ENCODE measurements around the gene CASKIN2.
"Not testable (repeated sequence)": the region's sequence is repeated elsewhere in the genome, so short reads cannot be mapped to it uniquely, and the experiment has no call there.

The CASKIN2 gene

DNA sequence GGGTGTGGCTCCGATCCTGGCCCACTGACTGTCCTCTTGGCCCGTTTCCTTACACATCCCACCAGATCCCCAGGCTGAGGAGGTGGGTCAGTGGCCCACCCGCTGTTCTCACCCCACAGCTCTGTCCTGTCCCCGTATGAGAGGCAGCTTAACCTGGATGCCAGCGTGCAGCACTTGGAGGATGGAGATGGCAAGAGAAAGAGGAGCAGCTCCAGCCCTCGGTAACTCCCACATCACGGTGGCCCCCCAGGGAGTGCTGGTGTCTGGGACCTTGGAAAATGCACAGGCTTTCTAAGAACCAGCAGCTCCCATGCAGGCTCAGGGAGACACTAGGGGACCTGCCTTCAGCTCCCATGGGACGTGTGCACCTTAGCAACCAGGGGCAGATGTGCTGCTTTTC, 6.0 kb upstream of the CASKIN2 start:
- in situ Hi-C loops (cut with MboI; ENCODE audit: low sequenced_read_pairs), result no loop called here

- in situ Hi-C loops (cut with MboI; ENCODE audit: low sequenced_read_pairs), result not testable (repeated sequence)
Measured at GRCh38 chr17:75520413-75520812, 5.1 kb upstream of the CASKIN2 start.

DNA sequence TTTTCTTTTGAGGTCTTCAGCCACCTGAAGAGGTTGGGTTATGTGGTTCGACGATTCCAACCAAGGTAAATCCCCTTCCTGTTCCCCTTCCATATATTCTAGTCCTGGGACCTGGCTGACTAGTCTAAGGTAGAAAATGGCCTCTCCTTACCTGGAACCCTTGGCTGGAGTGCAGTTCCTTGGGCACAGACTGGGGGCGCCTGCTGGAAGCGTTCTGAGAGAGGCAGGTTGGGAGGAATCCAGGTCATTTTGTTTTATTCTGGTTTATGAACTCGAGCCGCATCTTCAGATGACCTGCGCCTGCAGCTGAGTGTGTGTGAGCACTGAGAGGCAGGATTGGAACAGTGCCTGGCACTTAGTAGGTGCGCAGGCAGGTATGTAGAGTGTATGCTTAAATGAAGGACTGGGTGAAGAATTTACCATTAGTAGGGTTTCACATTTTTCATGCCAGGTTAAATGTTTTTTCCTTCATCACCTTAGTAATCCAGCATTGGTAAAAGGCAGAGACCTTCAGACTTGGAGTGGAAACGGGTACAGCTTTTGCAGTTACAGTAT, 3.7 kb upstream of the CASKIN2 start:
- in situ Hi-C loops (cut with MboI; ENCODE audit: low sequenced_read_pairs), result no loop called here

DNA sequence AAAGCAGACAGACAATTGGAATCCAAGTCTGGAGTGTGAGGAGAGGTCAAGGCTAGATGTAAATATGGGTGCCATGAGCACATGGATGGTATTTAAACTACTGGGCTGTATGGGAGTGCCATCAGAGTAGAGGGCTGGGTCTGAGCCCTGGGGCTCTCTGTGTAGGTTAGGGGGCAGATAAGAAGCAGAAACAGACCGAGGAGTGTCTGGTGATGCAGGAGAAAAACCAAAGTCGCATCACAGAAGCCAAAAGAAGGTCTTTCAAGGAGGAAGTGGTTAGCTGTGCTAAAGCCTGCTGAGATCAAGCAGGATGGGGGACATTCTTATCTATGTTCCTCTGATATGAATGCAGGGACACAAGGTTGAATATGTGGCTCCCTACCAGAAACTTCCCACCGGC, 2.9 kb upstream of the CASKIN2 start:
- in situ Hi-C loops (cut with MboI; ENCODE audit: low sequenced_read_pairs), result no loop called here

DNA sequence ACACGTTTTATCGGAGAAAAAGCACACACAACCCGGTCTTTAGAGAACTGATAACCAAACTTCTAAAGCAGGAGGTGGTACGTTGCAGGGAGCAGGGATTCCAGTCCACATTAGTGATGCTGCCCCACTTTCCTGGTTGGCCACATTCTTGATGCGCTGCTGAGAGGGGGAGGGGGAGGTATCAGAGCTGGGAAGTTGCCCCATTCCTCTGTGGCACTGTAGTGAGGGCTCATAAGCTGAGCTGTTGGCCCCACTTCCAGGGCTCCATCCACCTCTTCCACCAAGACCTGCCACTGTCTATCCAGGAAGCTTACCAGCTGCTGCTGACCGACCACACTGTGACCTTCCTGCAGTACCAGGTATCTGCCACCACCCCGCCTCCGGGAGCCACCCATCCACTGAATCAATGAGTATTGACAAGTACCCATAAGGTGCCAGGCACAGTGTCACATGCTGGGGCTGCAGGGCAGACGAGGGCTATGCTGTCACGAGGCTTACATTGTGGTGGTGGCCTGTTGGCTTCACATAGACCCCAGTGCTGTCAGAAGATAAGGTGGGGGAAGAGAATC, 2.0 kb upstream of the CASKIN2 start:
- in situ Hi-C loops (cut with MboI; ENCODE audit: low sequenced_read_pairs), result no loop called here

DNA sequence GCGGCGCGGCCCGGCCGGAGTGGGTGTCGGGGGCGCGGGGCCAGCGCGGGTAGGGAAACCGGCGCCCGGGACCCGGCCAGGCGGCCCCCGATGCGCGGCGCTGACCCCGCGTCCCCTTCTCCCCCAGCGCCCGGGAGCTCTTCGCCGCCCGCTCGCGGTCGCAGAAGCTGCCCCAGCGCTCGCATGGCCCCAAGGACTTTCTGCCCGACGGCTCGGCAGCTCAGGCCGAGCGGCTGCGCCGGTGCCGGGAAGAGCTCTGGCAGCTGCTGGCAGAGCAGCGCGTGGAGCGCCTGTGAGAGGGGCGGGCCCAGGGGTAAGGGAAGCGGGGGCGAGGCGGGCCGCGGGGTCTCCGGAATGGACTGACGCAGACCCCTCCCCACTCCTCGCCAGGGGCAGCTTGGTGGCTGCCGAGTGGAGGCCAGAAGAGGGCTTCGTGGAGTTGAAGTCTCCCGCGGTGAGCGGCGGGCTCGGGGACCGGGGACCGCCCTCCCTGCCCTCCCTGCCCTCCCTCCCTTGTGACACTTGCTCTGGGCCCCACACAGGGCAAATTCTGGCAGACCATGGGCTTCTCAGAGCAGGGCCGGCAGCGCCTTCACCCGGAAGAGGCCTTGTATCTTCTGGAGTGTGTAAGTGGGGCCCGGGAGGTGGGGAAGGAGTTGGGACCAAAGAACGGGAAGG, 1.4 kb upstream of the CASKIN2 start:
- in situ Hi-C loops (cut with MboI; ENCODE audit: low sequenced_read_pairs), result no loop called here

GRCh38 chr17:75516255-75516618, 900 bp upstream of the CASKIN2 start, which contains the start of gene TSEN54:
TSS of gene TSEN54 (plus strand) at chr17:75516528. CDS start at chr17:75516561, 33 bp downstream.
- in situ Hi-C loops (cut with MboI; ENCODE audit: low sequenced_read_pairs), result no loop called here

DNA sequence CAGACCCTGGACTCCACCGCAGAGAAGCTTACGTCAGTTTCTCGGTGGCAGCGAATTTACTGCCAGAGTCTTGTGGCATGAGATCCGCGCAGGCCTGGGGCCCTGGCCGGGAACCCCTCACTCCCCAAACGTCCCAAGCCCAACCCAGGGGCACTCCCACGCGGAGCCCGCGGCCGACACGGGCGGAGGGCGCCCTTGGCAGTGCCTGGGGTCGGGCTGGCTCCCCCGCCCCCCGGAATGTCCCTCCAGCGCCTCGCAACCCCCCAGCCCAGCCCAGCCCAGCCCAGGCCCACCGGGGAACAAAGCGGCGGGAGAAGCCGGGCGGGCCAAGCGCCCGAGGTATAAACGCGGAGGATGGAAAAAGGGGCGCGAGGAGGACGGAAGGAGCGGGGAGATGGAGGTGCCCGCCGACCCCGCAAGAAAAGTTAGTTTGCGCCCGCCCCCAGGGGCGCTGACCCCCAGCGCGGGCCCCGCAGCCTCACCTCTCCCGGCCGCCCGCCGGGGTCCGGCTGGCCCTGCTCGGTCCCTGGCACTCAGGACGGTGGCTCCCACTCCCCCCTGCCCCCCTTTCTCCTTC, 330 bp downstream of the CASKIN2 start:
- in situ Hi-C loops (cut with MboI; ENCODE audit: low sequenced_read_pairs), result no loop called here

- in situ Hi-C loops (cut with MboI; ENCODE audit: low sequenced_read_pairs), result no loop called here
Measured at GRCh38 chr17:75514299-75514918, 928 bp downstream of the CASKIN2 start.

- in situ Hi-C loops (cut with MboI; ENCODE audit: low sequenced_read_pairs), result no loop called here
Measured at GRCh38 chr17:75513641-75514000, 1.7 kb downstream of the CASKIN2 start.

GRCh38 chr17:75512926-75513640, 2.3 kb downstream of the CASKIN2 start:
- in situ Hi-C loops (cut with MboI; ENCODE audit: low sequenced_read_pairs), result no loop called here

DNA sequence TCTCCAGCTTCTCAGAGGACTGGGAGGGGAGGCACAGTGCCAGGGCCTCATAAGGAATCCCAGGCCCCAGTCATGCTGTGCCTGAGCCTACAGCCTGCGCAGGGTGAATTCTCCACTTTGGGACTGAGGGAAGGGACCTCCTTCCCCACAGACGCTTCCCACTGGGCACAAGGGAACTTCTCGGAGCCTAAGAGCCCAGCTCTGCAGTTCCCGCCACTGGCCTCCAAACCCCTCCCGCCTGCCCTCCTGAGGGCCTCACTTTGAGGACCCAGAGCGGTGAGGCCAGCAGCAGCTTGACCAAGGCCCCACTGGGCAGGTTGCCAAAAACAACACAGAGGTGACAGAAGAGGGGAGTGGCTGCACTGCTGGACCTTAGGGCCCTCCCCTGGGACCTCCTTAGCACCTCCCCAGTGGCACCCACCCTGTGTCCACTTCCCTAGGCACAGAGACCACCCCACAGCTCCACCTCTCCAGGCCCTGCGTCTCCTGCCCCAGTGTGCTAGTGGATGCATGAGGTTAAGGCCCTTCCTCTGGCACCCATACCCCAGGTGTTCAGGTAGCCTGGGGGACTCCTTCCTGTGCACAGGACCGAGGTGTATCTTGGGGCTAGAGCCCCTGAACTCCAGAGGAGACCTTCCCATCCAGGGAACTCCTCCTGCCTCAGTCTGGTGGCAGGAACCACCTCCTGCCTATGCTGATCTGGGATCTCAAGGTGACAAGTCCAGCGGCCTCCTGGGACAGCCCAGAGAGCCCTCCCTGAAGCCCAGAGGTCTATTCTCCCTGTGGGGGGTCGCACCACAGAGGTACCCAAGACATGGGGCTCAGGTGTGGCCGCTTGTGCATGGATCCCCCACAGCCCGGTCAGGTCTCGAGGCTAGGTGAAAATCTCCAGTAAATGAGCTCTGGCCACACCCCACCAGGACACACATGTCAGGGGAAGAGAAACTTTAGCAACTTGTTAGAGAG, 3.4 kb downstream of the CASKIN2 start:
- in situ Hi-C loops (cut with MboI; ENCODE audit: low sequenced_read_pairs), result no loop called here

DNA sequence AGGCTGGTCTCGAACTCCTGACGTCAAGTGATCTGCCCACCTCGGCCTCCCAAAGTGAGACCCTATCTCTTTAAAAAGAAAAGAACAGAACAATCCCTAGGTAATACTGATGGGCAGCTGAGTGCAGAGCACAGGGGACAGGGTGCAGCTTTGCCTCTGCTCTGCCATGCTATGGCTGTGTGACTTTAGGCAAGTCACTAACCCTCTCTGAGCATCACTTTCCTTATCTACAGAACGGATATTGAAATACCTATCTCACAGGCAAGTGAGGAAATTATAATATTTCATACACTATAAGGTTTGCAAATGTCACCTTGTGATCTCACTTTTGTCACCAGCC, 4.1 kb downstream of the CASKIN2 start:
- in situ Hi-C loops (cut with MboI; ENCODE audit: low sequenced_read_pairs), result no loop called here

GRCh38 chr17:75509528-75510258, 5.6 kb downstream of the CASKIN2 start:
- in situ Hi-C loops (cut with MboI; ENCODE audit: low sequenced_read_pairs), result no loop called here

- in situ Hi-C loops (cut with MboI; ENCODE audit: low sequenced_read_pairs), result no loop called here
Measured at GRCh38 chr17:75508931-75509361, 6.4 kb downstream of the CASKIN2 start.

DNA sequence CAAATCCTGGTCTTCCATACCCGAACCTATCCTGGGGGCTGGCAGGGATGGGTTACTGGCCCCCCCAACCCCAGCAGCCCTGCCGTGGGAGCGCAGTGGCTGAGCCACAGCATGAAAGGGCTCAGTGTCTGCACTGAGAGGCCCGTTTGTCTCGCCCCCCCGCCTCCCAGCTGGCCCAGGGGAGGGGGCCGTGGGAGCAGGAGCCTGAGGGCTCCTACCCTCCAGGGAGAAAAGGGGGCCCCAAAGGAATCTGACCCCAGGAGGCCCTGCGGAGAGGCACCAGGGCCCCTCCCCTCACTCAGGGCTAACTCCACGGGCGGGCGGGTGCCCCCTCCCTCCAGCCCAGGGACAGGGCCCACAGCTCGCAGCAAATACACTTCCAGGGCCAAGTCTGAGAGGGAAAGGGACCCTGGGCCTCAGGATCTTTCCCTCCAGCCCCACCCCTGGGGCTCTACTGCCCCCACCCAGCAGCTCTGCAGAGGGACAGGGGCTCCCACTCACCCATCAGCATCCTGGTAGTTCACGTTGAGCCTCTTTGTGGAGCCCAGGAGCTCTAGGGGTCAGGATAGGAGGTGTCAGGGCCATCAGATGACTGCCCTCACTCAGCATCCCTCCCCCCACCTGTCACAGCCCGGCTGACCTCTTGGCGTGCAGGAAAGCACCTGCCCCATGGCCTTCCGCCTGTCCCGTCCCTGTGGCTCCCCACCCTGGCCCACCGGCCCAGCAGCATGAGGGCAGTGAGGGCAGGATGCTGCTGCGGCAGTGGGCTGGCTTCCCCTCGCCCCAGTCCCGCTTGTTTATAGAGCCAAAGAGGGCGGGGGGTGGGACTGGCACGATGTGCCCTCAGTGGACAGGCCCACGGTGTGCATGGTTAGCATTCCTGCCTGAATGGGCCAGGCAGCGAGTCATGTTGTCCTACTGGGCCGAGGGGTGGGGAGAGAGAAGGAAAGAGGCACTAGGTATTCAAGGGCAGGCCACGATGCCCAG, 7.3 kb downstream of the CASKIN2 start:
- in situ Hi-C loops (cut with MboI; ENCODE audit: low sequenced_read_pairs), result no loop called here

DNA sequence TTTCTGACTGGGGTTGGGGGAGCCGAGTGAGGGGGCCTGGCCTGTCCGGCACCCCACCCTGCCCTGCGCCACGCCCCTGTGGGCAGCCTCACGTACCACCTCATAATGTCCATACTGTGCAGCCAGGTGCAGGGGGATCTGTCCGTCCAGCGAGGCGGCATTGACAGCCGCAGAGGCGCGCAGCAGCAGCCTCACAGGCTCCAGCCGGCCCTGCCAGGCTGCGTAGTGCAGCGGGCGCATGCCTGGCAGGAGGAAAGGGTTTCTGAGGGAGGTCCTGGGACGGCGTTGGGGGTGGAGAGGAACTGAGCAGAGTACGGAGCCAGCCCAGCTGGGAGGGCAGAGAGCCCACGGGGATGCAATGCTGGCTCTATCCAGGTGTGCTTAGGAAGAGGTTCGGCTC, 8.4 kb downstream of the CASKIN2 start:
- in situ Hi-C loops (cut with MboI; ENCODE audit: low sequenced_read_pairs), result no loop called here

- in situ Hi-C loops (cut with MboI; ENCODE audit: low sequenced_read_pairs), result no loop called here
Measured at GRCh38 chr17:75506134-75506533, 9.2 kb downstream of the CASKIN2 start.
